ENCODE measurements around the gene USP6NL.
"Not testable (repeated sequence)": the region's sequence is repeated elsewhere in the genome, so short reads cannot be mapped to it uniquely, and the experiment has no call there.

The USP6NL gene

DNA sequence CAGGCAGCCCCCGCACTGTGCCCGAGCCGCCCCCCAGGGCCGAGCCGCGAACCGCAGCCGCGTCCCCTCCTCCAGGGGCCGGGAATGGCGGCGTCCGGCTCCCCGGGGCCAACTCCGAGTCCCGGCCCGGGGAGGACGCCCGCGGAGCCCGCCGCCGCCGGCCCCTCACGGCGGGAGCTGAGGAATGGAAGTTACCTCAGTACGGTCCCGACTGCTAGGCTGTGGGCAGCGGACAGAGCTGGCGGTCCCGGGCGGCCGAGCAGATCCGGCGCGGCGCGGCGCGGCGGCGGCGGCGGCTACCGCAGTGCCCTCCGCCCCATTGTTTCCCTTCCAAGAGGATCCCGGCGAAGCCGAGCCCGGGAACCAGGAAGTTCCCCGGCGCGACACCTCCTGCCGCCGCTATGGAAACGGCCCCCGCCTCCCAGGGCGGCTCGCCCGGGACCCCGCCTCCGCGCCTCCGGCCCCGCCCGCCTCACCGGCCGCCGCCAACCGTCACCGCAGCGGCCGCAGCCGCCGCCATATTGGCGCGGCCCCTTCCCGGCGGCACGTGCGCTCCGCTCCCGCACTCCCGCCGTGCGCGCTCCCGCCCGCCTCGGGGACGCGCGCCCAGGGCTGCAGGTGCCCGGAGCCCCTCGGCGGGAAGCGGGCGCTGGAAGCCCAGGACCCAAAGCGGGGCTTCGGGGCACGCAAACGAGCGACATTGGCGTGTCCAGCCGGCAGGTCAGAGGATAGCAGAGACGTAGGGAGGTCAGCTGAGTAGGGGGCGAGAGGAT, at the start of gene USP6NL:
Gene USP6NL, minus strand, starts transcription at position 403 of the 773 bp plus-strand sequence. CDS start 14,016 bp downstream, outside the sequence.
- DNase-seq (ENCODE audit: low spot score), result peak; percentile 89

DNA sequence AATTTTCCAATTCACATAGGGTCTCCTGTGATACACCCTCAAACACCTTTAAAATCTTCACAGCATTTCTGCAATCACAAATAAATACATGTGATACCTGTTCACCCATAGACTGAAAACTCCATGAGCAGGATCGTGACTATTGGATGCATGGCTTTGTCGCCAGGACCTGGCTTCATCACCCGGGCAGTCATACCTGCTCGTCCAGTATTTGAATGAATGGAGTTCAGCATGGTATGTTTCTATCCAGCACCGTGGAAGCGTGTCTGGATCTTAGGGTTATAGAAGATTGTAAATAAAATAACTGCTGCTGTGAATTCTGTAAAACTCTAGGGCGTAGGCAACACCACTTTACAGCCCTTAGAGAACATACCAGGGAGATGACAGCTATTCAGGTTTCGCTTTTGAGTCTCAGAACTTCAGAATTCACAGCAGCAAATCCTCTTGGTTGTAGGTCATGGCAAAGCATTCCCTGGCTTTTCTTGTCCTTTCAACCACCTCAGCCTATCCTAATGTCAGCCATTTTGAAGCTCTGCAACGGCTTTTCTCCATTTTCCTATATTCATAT, 47.4 kb upstream of the USP6NL start:
- DNase-seq (ENCODE audit: low spot score), result no peak

DNA sequence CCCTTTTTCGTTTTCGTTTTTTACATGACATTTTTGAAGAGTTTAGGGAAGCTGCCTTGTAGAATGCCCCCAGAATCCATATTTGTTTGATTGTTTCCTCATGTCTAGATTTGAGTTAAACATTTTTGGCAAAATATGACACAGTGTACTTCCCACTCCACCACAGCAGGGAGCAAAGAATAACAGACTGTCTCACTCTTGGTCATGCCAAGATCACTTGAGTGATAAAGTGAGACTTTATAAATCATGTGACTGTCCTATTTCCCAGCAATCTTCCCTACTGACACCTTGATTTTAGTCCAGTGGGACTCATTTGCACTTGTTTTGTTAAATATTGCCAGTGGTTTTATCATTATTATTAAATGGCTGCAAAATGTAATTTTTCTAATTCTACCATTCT, 44.4 kb upstream of the USP6NL start:
- DNase-seq (ENCODE audit: low spot score), result no peak

DNA sequence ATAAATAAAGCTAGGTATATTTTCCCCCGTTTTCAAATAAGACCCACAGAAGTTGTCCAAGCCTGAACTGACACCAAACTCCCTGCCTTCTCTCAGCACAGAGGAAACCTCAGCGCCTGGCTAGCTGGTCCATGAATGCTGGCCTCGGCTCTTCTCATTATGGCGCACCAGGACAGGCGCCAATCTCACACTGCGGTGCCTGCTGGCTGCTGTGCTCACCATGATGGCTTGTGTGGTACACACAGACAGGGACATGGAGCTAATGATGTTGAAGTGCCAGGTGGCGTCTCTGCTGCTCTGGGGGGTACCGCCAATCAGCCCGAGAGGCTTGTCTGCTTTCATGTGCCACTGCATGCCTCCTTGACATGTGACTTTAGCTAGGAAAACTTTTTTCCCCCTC, 43.2 kb upstream of the USP6NL start:
- no peak for DNase-seq (ENCODE audit: low spot score)

DNA sequence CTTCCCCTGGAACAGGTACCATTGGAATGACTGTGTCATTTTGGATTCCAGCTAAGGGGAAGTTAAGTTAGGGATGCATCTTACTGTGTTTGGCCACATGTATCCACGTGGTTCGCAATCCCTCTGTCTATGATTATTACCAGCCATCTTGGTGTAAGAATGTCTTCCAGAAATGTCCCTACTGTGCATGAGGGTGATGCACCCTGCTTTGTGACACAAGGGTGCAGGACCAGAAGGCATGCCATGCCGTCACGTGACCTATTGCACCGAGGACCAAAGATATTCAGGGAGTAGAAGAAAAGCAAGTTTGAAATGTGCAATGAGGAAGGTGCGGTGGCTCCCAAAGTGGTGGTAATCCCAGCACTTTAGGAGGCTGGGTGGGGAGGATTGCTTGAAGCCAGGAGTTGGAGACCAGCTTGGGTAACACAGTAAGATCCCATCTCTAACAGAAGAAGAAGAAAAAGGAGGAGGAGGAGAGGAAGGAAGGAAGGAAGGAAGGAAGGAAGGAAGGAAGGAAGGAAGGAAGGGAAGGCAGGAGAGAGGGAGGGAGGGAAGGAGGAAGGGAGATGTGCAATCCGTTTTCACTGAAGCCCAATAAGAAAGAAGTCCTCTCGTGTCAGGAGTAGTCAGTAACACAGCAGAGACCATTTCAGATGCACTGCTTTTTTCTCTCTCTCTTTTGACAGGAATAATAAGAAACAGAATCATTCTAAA, 42.5 kb upstream of the USP6NL start:
- DNase-seq (ENCODE audit: low spot score), result no peak

DNA sequence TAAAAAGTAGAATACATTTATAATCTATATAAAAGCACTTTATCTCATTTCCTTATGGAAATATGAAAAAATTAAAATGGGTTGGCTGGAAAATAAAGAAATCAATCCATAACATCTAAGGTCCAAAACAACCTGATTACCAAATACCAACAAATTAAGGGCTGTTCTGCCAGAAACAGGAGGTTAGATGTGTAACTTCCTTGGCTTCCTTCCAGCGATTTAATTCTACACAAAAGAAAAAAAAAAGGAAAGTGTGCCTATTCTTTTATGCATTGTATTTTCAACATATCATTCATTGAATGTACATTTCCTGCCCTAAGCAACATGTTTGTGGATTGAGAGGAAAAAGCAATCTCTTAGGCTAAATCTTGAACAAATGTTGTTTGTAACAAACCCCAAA, 36.2 kb upstream of the USP6NL start:
- no peak for DNase-seq (ENCODE audit: low spot score)

DNA sequence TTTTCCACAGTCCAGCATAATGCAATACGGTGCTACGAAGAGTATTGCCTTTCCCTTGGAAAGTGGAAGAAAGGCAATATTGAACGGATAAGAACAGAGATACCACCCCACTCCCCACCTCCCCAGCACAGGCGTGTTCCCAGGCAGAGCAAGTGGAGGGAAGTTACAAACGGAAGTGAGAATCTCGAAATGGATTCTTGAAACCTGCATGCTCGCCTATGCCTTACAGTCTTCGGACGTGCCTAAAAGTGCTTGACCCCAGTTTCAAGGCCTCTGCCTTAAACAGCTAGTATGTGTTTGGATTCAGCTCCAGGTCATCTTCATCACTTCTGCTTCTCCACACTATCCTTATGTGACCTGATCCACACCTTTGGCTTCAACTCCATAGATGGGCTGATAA, 35.0 kb upstream of the USP6NL start:
- no peak for DNase-seq (ENCODE audit: low spot score)

DNA sequence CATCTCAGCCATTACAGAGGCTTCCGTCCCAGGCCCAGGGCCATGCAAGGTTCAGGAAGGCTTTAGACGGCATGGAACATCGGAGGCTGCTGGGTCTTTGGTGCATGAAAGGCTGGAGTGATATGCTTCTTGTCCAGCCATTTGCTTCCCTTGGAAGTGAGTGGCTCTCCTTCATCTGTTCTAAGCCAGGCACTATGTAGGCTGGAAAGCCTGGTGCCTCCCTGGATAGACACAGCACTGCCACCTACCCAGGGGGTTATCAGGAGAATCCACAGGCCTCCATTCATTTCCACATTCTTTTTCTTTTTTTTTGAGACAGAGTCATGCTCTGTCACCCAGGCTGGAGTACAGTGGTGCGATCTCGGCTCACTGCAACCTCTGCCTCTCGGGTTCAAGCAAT, 31.6 kb upstream of the USP6NL start:
- DNase-seq (ENCODE audit: low spot score), result no peak

DNA sequence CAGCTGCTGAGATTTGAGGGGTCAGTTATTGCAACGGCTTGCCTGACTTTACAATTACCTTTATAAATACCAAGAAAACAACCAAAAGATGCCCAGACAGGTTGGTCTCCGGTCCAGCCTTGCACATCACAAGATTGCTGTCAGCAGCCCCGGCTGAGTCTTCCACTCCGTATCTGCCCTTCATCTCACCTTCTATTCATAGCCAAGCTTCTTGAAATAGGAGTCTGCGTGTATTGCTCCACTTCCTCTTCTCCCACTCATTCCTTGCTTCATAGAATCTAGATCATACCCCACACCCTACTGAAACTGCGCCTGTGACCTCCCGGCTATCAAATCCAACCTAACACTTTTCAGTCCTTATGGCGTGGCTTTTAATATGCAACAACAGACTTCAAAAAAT, 31.1 kb upstream of the USP6NL start:
- no peak for DNase-seq (ENCODE audit: low spot score)

DNA sequence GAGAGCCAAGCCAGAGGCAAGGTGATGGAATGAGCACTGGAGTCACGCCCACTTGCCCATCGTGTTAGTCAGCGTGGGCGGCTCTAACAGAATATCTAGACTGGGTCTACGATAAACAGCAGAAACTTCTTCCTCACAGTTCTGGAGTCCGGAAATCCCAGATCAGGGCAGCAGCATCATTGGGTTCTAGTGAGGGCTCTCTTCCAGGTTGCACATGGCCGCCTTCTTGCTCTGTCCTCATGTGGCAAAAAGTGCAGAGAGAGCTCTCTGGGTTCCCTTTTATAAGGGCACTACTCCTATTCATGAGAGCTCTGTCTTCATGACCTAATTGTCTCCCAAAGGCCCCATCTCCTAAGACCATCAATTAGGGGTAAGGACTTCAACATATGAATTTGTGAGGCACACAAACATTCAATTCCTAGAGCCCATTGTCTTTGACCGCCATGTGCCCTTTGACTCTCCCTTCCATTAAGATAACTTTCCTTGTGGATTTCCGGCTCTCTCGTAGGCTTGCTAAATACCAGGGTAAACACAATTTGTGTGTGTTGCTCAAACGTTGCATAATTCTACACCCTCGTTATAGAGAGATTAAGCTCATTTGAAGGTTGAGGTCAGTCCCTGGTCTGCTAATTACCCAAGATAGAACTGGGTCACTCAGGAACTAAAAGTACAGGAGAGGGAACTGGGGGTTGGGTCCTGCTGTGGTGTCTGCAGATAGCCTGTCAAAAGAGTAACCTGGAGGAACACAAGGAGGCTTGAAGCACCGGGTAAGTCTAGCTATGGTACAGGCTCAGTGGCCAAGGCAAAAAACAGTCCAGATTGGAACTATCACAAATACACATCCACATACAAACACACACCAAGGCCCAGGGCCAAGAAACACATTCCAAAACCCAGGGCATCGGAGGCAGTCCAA, 28.7 kb upstream of the USP6NL start:
- no peak for DNase-seq (ENCODE audit: low spot score)

DNA sequence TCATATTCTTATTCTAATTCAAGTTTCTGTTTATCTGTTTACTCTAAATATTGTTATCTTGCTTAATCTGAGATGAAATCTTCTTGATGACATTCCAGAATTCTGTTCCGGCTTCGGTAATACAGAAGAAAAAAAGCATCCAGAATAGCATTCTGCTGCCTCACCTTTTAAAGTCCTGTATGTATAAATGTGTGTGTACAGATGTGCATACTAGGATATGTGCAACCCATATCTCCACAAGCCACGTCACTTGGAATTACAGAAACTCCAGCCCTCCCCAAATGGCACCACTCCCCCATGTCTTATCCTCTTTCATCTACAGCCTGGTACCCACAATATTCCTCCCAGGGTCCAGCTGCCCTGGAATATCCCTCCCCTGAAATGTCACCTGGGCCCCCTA, 27.9 kb upstream of the USP6NL start:
- no peak for DNase-seq (ENCODE audit: low spot score)

DNA sequence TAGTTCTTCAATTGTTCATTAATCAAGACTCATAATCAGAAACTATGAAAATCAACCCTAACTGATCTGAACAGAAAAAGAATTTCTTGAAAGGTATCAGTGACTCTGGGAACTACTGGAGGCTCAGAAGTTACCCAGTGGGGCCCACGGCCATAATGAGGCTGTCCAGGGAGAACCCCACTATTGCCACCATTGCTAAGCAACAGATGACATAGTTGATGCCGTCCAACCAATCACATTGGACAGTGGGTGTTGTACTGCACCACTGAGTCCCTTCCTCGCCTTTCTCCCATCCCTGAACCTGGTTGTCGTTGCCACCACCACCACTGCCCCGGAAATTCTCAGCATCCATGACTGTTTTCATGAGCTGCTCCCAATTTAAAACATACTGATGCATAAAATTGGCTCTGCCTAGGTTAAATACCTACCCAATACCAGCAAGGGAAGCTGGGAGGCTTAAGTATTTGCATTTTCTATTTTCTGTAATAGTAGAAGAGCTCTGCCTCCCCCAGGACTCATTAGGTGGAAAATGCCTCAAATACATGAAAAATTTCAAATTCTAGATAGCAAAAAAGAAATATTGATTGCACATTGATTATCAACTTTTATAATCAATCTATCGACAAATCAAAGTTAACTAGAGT, 26.7 kb upstream of the USP6NL start:
- DNase-seq (ENCODE audit: low spot score), result no peak

DNA sequence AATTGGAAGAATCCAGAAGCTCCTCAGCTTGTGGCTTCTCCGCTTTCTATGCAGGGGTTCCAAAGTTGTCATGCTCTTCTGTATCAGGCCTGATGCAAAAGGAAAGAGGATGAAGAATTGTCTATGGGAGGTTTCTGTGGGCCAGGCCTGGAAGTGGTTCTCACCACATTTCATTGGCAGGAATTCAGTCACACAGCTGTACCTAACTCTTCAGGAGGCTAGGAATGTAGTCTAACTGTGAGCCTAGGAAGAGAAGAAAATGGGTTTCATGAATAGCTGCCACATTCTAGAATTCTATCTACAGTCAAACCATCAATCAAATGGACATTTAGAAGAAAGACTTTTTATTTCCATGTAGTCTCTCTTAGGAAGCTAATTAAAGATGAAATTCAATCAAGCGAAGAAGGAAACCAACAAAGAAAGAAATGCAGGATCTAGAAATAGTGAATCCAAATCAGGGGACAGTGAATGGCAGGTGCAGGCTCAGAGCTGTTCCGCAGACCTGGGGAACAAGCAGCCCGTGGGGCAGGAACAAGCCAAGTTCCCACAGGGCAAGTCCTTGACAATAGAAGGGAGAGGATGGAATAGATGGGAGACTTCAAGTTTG, 25.4 kb upstream of the USP6NL start:
- no peak for DNase-seq (ENCODE audit: low spot score)

DNA sequence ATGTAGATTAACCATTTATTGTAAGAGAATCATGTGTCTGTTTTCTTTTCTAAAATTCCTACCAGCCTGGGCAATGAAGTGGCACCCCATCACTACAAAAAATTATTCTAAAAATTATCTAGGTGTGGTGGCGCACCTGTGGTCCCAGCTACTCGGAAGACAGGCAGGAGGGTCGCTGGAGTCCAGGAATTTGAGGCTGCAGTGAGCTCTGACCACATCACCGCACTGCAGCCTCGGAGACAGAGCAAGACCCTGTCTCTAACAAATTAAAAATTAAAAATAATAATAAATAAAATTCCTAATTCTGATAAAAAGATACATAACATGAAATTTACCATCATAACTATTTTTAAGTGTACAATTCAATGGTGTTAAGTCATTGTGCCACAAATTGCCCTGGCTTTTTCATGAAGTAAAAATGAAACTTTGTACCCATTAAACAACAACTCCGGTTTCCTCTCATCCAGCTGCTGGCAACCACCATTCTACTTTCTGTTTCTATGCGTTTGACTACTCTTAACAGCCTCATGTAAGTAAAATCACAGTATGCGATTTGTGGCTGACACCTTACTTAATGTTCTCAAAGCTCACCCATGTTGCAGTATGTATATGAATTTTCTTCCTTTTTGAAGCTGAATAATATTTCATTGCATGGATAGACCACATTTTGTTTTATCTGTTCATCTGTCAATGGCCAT, 20.6 kb upstream of the USP6NL start:
- DNase-seq (ENCODE audit: low spot score), result no peak

DNA sequence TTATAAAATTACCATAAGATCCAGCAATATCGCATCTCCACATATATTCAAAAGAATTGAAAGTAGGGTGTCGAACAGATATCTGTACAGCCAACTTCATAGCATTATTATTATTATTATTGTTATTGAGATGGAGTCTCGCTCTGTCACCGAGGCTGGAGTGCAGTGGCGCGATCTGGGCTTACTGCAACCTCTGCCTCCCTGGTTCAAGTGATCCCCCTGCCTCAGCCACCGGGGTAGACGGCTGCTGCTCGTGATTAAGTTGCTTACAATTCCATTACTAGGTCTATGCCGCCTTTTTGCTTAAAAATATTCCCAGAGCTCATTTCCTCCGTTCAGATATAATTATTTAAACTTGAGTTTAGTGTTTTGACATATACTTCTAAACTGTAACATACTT, 19.8 kb upstream of the USP6NL start:
- no peak for DNase-seq (ENCODE audit: low spot score)

DNA sequence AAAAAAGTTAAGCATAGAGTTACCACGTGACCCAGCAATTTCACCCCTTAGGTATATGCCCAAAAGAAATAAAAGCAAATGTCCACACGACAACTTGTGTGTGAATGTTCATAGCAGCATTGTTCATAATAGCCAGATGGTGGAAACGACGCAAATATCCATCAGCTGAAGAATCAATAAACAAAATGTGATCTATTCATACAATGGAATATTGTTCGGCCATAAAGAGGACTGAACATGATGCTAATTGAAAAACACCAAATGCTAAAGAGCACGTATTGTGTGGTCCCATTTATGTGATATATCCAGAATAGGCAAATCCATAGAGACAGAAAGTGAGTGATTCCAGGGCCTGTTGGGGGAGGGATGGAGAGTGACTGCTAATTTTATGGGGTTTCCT, 18.3 kb upstream of the USP6NL start:
- DNase-seq (ENCODE audit: low spot score), result no peak

DNA sequence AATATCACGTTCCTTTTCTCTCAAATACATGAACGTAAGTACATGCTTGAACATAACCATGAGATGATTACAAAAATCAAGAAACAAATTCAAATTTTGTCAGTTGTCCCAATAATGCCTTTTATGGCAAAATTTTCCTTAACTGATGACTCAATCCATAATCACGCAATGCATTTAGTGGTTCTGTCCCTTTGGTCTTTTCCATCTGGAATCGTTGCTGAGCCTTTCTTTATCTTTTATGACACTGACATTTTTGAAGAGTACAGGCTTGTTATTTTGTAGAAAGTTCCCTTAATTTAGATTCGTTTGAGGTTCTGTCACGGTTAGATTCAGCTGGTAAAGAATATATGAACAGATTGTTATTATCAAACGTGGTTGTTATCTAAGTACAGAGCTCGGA, 16.5 kb upstream of the USP6NL start:
- DNase-seq (ENCODE audit: low spot score), result not testable (repeated sequence)

DNA sequence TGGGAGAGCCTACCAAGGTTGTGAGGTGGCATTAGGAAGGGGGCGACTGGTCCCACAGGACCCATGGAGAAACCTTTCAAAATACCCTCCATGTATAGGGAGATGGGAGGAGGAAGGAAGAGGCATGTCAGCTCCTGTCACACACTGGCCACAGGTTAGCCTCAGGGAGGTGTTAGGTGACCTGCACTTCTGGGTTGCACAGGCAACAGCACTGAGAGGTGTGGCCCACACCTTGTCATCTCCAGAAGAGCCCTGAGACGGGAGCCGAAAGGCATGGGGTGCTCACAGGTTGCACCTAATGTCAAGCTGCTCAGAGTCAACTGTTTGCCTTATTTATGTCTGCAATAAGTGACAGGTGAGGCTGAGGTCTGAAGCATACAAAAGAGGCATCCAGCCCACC, 14.6 kb upstream of the USP6NL start:
- no peak for DNase-seq (ENCODE audit: low spot score)

DNA sequence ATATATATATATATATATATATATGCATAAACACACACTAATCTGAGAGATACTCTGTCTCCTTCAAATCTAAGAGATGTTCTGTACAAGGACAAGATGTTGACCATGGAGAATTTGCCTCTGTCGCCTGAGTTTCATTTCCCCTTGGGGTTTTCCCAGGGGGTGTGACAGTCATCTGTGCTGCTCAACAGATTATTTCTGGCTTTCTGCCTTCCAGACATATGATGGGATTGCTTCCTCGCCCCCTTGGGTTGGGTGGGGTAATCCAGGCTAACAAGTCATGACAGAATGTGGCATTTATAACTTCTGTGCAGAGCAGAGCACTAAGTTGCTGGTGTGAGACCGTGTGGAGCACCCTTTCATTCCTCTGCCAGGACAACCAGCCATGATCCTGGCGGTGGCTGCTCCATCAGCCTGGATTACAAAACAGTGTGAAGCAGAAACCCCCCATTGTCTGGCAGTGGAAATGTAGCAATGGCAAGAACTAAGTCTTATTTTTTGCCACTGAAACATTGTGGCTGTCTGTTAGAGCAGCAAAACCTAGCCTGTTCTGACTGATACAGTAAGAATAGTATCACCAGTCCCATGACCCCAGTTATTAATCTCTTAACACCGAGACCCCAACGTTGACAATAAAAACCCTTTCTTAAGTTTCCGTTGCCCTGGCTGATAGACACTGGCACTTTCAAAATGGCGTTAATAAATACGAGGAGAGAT, 13.7 kb upstream of the USP6NL start:
- no peak for DNase-seq (ENCODE audit: low spot score)

DNA sequence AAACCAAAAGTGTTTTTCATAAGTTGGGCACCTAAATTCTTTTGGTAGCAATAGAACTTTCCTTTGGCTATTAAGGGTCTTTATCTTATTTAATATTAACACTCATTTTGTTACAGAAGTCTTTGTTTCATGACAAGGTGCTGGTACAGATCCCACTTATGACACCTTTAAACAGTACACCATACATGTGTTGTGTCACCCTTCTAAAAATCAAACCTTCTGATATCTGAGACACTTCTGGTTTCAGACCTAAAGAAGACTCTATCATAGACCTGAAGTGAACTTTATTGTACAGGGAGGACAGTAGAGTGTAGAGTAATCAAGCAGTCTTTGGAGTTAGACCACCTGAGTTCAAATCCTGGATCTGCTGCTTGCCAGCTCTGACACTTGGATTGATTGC, 5.8 kb upstream of the USP6NL start:
- no peak for DNase-seq (ENCODE audit: low spot score)

Measured in kidney tubule cell (primary cell).